ENCODE data around the gene NPIPA3.
"Not testable (repeated sequence)": the region's sequence is repeated elsewhere in the genome, so short reads cannot be mapped to it uniquely, and the experiment has no call there.

Gene NPIPA3

GRCh38 chr16:14773654-14774053, 70.4 kb downstream of the NPIPA3 start:
- not testable (repeated sequence) for H3K4me3 ChIP-seq (ENCODE audit: low read depth, low read length)

DNA sequence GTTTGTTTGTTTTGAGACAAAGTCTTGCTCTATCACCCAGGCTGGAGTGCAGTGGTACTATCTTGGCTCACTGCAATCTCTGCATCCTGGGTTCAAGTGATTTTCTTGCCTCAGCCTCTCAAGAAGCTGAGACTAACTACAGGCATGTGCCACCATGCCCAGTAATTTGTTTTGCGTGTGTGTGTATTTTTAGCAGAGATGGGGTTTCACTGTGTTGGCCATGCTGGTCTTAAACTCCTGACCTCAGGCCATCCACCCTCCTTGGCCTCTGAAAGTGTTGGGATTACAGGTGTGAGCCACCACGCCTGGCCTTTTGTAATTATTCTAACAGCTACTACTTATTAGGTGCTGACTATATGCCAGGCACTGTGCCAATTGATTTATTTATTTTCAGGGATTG, 72.4 kb downstream of the NPIPA3 start:
- H3K4me3 ChIP-seq (ENCODE audit: low read depth, low read length) = not testable (repeated sequence)

Measured in GM12875 (cell line).